C4-2B (cell line): ENCODE data around the gene FTCD.

ENCODE experiments used
- H3K27ac ChIP-seq: fragments of 450-650 bp; 2 replicates; pipeline ENCODE4 v1.5.1; 2017
- ZFX ChIP-seq: fragments of 450-650 bp; IDR thresholded peaks from 2 replicates; pipeline ENCODE4 v1.6.1; 2017
- TF ChIP-seq, protein P1 (sequence below): fragments of 450-650 bp; conservative IDR thresholded peaks from 2 replicates; pipeline ENCODE4 v1.5.1; 2017; ENCODE audit warnings: mild to moderate bottlenecking

FTCD gene

DNA sequence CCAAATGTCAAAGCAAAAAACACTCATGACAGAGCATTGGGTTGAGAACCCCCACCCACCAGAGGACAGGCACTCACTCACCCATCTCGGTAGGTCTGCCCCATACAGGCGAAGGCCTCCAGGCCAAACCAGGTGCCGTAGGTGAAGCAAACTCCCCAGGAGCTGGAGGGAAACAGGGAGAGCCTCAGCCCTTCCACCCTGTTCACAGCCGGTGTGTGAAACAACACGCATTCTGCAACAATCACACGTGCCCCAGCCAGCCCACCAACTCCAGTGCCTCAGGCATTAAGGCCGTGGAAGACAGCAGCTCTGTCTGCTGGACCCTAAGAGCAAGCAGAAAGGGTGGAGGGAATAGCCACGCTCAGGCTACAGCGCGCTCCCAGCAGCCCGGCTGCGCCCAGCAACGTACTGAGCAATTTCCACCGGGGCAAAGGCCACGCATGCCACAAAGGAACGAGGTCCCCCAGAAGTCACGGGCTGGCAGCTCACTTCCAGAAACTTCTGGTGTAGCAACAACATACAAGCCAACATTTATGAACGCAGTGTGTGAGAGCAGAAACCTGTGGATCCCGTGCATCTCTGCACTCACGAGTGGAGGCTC, 40.3 kb upstream of the FTCD start:
- no peak overlapping the region for H3K27ac ChIP-seq
- no peak for TF ChIP-seq ZFX
- TF ChIP-seq, protein P1, sequence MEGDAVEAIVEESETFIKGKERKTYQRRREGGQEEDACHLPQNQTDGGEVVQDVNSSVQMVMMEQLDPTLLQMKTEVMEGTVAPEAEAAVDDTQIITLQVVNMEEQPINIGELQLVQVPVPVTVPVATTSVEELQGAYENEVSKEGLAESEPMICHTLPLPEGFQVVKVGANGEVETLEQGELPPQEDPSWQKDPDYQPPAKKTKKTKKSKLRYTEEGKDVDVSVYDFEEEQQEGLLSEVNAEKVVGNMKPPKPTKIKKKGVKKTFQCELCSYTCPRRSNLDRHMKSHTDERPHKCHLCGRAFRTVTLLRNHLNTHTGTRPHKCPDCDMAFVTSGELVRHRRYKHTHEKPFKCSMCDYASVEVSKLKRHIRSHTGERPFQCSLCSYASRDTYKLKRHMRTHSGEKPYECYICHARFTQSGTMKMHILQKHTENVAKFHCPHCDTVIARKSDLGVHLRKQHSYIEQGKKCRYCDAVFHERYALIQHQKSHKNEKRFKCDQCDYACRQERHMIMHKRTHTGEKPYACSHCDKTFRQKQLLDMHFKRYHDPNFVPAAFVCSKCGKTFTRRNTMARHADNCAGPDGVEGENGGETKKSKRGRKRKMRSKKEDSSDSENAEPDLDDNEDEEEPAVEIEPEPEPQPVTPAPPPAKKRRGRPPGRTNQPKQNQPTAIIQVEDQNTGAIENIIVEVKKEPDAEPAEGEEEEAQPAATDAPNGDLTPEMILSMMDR = no peak

DNA sequence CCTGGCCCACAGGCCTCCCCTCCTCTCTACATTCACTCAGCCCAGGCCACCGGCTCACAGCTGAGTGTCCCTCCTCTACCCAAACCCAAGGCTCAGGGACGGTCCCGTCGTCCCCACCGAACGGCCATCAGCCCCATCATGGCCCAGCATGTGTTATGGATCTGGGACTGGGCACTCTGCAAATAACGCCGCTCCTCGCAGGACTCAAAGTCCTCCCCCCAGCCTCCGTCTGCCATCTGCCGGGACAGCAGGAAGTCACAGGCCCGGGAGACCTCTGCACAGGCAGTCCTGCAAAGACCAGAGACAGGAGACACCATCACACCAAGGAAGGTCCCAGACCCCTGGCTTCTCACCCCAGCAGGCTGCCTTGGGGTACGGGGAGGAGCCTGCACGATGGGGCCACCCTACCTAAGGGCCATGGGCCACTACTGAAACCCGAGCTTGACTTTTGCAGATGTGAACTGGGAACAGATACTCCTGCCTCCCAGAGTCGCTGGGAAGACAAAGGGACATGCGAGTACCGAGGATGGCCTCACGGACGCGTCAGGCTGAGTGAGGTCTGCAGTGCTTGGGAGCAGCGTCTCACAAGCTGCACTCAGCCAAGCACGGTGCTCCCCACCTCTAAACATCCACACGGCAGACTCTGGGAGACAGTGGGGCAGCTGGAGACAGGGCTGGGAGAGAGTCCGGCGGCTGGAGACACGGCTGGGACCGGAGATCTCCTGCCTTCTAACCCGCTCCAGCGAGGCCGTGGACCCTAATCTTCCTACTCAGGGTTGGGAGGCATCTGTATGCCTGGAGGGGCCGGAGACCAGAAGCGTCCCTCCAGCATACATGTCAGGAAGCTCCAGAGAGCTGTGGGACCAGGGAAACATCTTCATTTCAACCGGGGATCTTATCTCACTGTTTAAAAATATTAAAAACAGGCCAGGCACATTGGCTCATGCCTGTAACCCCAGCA, 39.3 kb upstream of the FTCD start:
- TF ChIP-seq, protein P1 = no peak
- no peak for TF ChIP-seq ZFX
- H3K27ac ChIP-seq = no peak overlapping the region

DNA sequence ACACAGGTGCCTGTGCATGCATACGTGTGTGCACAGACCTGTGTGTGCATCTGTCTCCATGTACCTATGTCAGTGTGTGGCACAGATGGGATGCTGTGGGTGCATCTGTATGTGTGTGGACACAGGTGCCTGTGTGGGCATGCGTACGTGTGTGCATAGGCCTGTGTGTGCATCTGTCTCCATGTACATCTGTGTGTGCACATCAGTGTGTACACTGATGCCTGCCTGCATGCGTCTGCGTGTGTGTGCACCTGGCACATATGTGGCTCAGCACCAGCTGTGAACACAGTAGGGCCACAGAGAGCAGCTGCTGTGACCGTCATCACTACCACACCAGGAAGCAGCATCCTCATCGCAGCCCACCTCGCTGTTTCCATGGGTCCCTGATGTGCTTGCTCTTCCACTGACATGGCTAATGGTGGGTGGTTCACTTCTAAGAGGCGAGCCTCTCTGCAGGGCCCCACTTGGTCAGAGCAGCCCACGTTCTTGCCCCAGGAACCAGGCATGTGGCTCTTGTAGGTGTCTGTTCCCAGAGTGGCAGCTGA, 38.5 kb upstream of the FTCD start:
- TF ChIP-seq, protein P1 = no peak
- no peak for TF ChIP-seq ZFX
- H3K27ac ChIP-seq = no peak overlapping the region

DNA sequence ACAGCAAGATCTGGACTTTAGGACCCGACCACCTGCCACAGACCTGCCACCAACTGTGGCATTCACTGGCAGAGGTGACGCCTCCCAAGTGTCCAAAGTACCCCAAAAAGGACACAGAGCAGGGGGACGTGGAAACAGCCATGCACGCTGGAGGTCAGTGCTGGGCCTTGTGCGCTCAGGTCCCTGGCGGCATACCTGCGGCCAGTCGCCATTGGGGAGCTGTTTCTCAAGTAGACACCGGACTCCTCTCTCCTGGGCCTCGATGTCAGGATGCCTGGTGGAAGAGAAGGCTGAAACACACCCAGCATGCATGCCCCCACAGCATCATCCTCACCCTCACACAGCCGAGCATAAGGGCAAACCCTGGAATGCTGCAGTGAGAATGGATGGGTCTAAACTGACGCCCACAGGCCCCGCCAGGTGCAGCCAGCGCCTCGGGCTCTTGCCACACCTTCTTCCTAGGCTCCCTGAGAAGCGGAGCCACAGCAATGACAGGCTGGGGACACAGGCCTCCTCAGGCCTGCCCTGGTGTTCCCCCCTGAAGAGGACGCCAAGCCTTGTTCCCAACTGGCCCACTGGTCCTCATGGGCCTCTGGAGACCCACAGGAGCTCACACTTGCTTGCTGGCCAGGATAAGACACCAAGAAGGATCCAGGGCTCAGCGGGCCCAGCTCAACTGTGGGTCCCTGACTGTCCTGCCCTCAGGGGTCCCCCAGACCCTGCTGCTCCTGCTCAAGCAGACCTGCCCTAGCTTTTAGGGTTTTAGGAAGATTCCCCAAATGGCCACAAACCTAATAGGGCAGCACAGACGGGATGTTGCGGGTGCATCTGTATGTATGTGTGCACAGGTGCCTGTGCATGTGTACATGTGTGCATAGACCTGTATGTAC, 36.6 kb upstream of the FTCD start:
- H3K27ac ChIP-seq = no peak overlapping the region
- TF ChIP-seq, protein P1 = no peak
- TF ChIP-seq ZFX = no peak

DNA sequence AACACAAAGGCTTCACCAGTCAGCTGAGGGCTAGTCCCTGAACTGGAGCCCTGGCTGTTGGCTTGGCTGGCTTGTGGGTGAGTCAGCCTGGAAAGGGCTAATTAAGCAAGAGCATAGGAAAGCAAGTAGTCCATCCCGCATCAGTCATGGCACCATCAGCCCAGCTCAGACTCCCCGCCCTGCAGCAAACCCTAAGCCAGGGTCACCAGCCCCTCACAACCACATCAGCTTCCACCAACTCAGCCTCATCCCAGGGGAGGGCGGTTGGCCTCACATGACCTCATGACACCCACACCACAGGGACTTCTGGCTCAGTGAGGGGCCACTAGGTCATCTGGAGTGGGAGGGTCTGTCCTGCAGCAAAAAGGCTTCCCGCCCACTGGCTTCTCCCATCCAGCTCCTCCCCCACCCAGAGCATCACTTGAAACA, 35.9 kb upstream of the FTCD start:
- no peak for TF ChIP-seq ZFX
- TF ChIP-seq, protein P1 = no peak
- no peak overlapping the region; the same call in 1 of the 2 replicates for H3K27ac ChIP-seq

DNA sequence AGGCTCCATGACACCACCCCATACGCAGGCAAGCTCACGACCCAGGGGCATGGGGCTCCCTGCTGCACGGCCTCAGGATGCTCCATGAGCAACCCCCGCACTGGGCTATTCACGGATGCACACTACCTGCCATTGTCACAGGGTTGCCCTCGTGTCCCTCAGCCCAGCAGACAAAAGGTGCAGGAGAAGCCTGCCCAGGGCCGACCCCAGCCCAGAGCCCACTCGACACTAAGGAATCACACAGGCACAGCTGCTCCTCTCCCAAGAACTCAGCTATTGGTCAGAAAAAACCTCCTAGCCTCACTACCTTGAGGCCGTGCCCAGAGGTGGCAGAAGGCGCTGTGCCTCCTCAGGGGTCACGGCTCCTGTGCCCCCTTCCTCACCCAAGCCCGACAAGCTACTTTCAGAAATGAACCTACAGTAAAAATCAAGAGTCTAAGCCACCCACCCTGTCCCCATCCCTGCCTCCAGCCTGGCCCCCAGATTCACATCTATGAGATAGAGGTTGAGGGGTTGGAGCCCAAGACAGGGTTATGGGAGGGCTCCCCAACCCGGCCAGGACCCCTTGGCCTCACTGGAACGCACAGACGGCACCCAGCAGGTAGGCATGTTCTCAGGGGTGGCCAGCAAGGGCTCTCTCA, 35.2 kb upstream of the FTCD start:
- peak overlapping the region; percentile 93 for H3K27ac ChIP-seq
- TF ChIP-seq ZFX = no peak
- TF ChIP-seq, protein P1 = no peak
